GM12891 (cell line): ENCODE results near the gene SDHB.

Experiments used
- DNase-seq: peaks from one replicate; pipeline ENCODE4 v3.0.0; 2011; ENCODE audit warnings: low spot score; ENCODE audit not compliant: insufficient read length
- FAIRE-seq: peaks from 2 replicates; lab custom pipeline; 2011; peaks lifted over from hg19 to GRCh38; lab: Jason Lieb, UNC
- PAX5 ChIP-seq: IDR thresholded peaks from 2 replicates; pipeline ENCODE4 v1.6.1; 2011; ENCODE audit warnings: low read length, moderate library complexity, mild to moderate bottlenecking; ENCODE audit not compliant: insufficient read depth, severe bottlenecking
- POLR2A ChIP-seq: IDR thresholded peaks from 2 replicates; pipeline ENCODE4 v1.6.1; 2011; ENCODE audit warnings: low read depth, low read length, control low read depth
- POLR2AphosphoS5 ChIP-seq: IDR thresholded peaks from 2 replicates; pipeline ENCODE4 v1.6.1; 2011; ENCODE audit warnings: low read depth, low read length, control low read depth
- POU2F2 ChIP-seq: IDR thresholded peaks from 2 replicates; pipeline ENCODE4 v1.6.1; 2011; ENCODE audit warnings: low read depth, mild to moderate bottlenecking, control low read depth, low read length, moderate library complexity
- SPI1 ChIP-seq: IDR thresholded peaks from 2 replicates; pipeline ENCODE4 v1.6.1; 2011; ENCODE audit warnings: low read depth, low read length, control low read depth
- TAF1 ChIP-seq: IDR thresholded peaks from 2 replicates; pipeline ENCODE4 v1.6.1; 2011; ENCODE audit warnings: low read depth, low read length, control low read depth

The SDHB gene

GRCh38 chr1:17016317-17016661 is 37.5 kb downstream of the SDHB start:
- no peak for TF ChIP-seq TAF1
- no peak for TF ChIP-seq SPI1
- no peak for TF ChIP-seq POLR2A
- no peak for TF ChIP-seq POLR2AphosphoS5
- no peak for TF ChIP-seq POU2F2
- TF ChIP-seq PAX5 = no peak
- no peak for DNase-seq

GRCh38 chr1:17014671-17015567 is 38.9 kb downstream of the SDHB start:
- FAIRE-seq (no peak), DNase-seq (no peak)
- TF ChIP-seq POLR2AphosphoS5 (no peak), POU2F2 (no peak), SPI1 (no peak), POLR2A (no peak), TAF1 (no peak), PAX5 (no peak)

More at GRCh38 chr1:17016317-17016661, 37.5 kb downstream of the SDHB start:
- FAIRE-seq = no peak

GRCh38 chr1:17013491-17014320 is 40.1 kb downstream of the SDHB start:
- no peak for DNase-seq
- TF ChIP-seq TAF1 (no peak), SPI1 (peak; percentile 74)
- no peak for FAIRE-seq

GRCh38 chr1:17012775-17013490 is 40.9 kb downstream of the SDHB start:
- FAIRE-seq (peak; percentile 13), DNase-seq (no peak)
- TF ChIP-seq POLR2A = no peak
- no peak for TF ChIP-seq POLR2AphosphoS5
- no peak for TF ChIP-seq PAX5
- TF ChIP-seq SPI1 = no peak

GRCh38 chr1:17011439-17012307 is 42.2 kb downstream of the SDHB start, which contains the start of gene ATP13A2:
ATP13A2 (minus strand) TSS chr1:17011928; CDS start chr1:17011738, 190 bp downstream.
- FAIRE-seq (peak; percentile 98), DNase-seq (peak; percentile 93)
- TF ChIP-seq PAX5 (no peak), POLR2A (no peak), TAF1 (no peak), POLR2AphosphoS5 (no peak), POU2F2 (no peak), SPI1 (no peak)

GRCh38 chr1:17011092-17011438 is 42.8 kb downstream of the SDHB start:
- DNase-seq (no peak), FAIRE-seq (peak; percentile 41)

GRCh38 chr1:17009706-17010105 is 44.1 kb downstream of the SDHB start:
- no peak for FAIRE-seq
- peak; percentile 19; the same call in 1 of the 2 replicates for TF ChIP-seq SPI1
- TF ChIP-seq PAX5 = no peak
- no peak for DNase-seq

More at GRCh38 chr1:17011092-17011438, 42.8 kb downstream of the SDHB start:
- no peak for TF ChIP-seq TAF1
- no peak for TF ChIP-seq POLR2A
- TF ChIP-seq SPI1 = no peak
- no peak for TF ChIP-seq PAX5
- TF ChIP-seq POLR2AphosphoS5 = no peak
- no peak for TF ChIP-seq POU2F2

GRCh38 chr1:17008208-17008855 is 45.5 kb downstream of the SDHB start:
- FAIRE-seq = no peak

More at GRCh38 chr1:17008208-17008855, 45.5 kb downstream of the SDHB start:
- no peak for TF ChIP-seq SPI1
- no peak for TF ChIP-seq TAF1
- no peak for TF ChIP-seq POLR2A
- TF ChIP-seq POLR2AphosphoS5 = no peak
- TF ChIP-seq PAX5 = no peak
- DNase-seq = no peak
